ENCODE measurements around the gene ZNF334. TPM values are rescaled to one million over a fixed set of nuclear protein-coding genes. Genes with fewer than 3 reads are reported as not detected.

Gene ZNF334
- total RNA-seq, 1 donor from 2014 or later = 12.0 TPM

DNA sequence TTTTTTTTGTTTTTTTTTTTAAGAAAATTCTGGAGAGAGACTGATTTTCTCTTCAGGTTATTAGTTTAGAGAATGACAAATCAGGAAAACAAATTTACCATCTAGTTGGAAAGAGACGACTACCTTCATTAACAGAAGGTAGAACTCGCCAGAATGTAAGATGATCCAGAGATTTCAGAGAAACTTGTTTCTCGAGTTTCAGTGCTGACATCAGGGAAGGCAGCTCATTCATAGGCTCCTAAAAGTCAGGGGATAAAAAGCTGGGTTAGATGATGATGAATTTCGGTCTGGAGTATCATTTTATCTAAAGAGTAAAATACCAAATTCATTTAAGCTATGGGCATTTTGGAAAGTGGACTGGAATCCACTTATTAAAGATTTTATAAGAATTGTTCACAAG, 27.9 kb downstream of the ZNF334 start:
- DNase-seq (ENCODE audit: low spot score) = peak; percentile 8

DNA sequence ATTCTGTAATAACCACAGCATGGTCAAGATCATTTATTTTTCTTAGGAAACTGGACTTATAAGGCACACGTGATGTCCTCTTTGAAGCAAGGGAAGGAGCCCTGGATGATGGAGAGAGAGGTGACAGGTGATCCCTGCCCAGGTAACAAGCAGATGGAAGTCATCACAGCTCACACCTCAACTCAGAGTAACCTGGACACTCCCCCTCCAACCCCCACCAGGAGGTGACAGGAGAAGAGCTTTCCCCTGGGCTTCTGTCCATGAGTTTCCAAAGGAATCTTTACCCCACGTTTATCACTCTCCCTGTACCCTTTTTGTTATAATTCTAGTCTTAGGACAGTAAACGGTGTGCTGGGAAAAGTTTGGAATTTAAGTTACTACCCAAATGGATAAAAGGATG, 28.4 kb downstream of the ZNF334 start:
- no peak for DNase-seq (ENCODE audit: low spot score)

DNA sequence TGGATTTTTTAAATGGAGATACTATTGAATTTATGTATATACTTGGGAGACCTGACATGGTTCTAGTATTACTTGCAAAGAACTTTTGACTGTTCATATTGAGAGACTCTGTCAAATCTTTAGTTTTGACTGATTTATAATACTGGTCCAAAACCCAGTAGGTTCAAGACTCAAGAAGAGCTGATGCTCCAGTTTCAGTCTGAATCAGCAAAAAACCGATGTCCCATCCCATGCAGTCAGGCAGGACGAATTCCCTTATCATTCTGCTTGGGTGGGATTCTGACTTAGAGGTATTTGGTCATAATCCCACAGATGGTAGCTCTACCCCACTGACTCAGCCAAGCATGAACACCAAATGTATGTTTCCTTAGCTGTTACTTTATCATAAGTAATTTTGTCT, 29.5 kb downstream of the ZNF334 start:
- DNase-seq (ENCODE audit: low spot score) = peak; percentile 13

DNA sequence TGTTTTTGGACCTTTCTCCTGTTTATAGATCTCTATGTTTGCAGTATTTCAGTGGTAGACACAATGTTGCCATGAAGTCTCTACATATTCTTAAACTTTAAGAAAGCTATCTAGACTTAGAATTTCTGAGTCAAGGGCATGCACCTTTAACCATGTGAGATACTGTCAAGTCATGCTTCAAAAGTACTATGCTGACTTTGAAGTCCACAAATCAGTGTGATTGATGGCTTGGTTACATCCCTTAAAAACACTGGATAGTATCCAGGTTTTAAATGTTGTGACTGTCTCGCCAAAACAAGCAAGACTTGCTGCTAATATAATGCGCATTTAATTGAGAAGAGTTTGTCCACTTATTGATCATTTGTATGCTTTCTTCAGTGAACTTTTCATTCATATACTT, 30.5 kb downstream of the ZNF334 start:
- DNase-seq (ENCODE audit: low spot score) = no peak

DNA sequence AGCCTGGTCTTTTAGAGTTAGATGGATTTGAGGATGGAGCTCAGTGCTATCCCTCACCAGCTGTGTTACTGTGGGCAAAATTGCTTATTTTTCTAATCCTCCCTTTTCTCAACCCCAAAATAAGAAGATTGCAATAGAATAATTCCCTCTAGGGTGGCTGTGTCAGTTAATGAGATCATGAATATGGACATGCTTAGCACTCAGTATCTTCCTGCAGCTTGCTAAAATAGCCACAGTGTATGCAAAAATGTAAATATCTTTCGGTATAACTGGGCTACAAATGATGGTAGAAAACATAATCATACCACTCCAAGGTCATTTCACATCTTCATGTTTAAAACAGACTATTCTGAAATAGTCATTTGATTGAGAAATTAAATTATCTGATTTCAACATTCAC, 35.7 kb downstream of the ZNF334 start:
- DNase-seq (ENCODE audit: low spot score) = no peak

DNA sequence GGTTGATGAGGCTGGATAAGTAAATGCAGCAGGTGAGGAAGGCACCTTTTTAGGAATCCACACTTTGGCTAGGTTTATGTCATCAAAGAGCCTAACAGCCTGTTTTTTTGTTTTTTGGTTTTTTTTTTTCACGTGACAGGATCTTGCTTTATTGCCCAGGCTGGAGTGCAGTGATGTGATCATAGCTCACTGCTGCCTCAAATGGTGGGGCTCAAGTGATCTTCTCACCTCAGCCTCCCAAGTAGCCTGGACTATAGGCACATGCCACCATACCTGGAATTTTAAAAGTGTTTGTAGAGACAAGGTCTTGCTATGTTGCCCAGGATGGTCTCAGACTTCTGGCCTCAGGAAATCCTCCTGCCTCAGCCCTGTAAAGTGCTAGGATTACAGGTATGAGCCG, 36.1 kb downstream of the ZNF334 start:
- DNase-seq (ENCODE audit: low spot score) = no peak

DNA sequence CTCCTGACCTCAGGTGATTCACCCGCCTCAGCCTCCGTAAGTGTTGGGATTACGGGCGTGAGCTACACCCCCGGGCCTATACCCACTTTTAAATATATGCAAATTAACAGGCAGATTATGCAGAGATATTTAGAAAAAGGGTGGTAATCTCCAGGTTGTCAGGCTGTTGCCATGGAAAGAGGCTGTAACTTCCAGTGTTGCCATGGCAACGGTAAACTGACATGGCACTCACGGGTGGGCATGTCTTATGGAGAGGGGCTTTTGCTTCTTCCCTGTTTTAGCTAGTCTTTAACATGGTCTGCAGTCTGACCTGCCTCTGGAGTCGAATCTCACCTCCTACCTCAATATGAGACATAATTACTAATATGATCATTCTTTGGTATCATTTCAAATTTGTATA, 44.9 kb downstream of the ZNF334 start:
- DNase-seq (ENCODE audit: low spot score) = no peak

DNA sequence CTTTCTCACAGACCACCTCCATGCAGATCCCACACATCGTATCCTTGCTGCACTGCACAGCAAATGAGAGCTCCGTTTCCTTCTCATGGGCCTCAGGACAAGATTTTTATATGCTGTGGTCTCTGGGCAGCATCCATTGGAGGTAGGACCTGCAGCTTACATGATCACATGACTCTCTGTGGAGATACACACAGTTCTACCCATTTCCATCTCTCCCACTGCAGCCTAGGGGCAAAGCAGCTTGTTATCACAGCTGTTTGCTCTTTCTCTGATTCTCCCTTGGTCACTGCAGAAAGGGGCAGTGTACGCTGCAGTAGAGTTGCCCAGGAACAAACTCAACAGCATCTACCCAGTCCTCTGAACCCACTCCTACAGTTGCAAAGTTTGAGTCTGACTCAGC, 48.9 kb downstream of the ZNF334 start:
- no peak for DNase-seq (ENCODE audit: low spot score)

DNA sequence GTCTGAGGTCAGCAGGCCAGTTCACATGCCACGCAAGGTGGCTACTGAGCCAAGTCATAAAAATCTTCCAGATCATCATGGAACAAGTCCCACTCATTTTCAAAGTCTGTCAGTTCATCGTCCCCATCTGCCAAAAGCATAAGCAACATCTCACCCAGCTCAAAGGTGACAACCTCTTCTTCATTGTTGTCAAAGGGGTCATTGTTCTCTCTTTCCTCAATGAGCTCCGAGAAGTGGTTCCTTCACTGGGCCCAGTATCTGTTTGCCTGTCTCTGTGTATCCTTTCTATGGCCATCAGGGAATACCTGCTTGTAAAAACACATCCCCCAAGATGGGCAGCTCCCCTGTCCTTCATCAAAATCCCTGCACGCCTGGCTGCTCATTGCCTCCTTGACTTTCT, 49.5 kb downstream of the ZNF334 start:
- DNase-seq (ENCODE audit: low spot score) = no peak

DNA sequence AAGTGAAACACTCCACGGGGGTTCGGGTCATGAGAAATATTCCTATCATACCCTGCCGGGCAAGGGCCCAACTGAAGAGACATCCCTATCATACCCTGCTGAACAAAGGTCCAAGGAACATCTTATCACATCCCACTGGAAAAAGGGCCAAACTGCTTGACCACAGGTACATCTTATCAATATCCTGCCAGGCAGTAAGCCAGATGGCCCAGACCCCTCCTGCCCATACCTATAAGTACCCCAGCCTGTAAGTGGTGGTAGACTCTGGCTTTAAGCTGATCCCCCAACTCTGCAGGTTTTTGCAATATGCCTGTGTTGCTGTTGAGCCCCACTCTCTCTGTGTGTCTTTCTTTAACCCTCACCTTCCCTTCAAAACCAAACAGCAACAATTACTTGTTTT, 51.6 kb downstream of the ZNF334 start:
- no peak for DNase-seq (ENCODE audit: low spot score)

DNA sequence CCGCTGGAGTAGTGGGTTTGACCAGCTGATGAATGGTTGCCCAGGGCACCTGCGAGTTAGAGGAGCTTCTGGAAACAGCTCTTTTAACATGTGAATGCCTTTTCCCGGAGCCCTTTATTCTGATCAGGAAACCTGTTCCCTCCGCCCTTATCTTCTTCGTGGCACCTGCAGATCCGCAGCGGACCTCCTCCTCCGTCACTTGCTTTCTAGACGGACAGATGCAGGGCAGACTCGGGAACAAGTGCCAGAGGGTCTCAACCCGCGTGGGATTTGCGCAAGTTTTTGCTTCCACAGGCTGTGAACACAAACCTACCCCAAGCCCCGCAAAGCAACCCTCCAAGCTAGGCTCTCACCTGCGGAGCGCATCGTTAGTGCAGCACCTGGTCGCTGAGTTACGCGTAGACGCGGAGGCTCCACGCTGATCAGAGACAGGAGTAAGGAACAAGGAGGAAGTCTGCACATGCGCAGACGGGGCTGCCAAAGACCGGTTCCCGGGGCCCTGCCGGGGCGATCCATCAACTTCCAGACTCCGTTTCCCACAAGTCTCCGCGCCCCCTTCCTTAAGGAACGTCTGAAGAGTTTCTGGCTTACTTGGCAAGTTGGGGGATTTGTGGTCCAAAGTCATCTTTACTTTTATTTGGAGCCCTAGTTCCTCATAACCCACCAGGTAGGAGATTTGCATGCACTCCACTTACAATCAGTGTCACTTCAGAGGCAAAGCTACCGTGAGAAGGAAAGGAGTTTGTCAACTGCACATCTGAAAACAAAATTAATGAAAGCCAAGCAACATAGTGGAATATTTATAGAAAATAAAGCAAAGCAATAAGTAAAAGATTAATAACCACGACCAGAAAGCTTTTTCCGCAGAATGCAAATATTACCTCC, 54.3 kb downstream of the ZNF334 start:
- DNase-seq (ENCODE audit: low spot score) = peak; percentile 64

DNA sequence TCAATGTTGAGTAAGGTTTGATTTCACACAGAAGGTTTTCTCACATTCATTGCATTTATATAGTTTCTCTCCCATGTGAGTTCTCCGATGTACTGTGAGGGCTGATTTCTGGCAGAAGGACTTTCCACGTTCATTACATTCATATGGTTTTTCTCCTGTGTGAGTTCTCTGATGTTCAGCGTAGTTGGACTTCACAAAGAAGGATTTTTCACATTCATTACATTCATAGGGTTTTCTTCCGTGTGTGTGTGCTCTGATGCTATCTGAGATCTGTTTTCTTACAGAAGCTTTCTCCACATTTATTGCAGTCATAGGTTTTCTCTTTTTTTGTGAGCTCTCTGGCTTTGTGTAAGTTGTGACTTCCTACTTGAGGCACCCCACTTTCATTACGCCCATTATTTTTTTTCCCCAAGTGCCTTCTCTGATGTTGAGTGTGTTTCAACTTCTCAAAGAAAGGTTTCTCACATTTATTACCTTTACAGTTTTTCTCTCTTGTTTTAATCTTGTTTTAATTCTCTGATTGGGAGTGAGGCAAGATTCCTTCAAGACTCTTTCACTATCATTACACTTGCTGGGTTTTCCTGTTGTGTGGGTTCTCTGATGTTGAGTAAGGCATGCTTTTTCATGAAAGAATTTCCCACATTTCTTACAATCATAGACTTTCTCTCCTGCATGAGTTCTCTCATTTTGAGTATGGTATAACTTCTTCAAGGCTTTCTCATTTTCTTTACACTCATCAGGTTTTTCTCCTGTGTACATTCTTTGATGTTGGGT, 56.9 kb downstream of the ZNF334 start:
- DNase-seq (ENCODE audit: low spot score) = no peak

DNA sequence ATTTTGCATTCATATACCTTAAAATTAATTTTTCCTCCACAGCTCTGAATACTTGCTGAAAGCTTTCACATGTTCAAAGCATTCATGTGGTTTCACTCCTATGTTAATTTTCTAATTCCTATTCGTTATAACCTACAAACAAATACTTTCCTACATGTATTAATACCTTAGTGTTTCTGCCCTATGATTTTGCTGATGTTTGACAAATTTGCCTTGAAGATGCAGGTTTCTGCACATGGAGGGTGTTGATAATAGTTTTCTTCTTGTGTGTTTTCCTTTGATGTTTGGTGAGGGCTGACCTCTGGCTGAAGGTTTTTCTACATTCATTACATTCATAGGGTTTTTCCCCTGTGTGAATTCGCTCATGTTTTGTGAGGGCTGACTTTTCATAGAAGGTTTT, 57.6 kb downstream of the ZNF334 start:
- DNase-seq (ENCODE audit: low spot score) = no peak

Other genes starting within 250 kb of the ZNF334 start
- gene CDH22, start 205.1 kb downstream of the ZNF334 start, total RNA-seq (ENCODE audit: insufficient read depth, low replicate concordance) = 0.24 TPM
- 45.7 TPM for gene ELMO2, start 106.9 kb downstream of the ZNF334 start, total RNA-seq (ENCODE audit: insufficient read depth, low replicate concordance)
- 0.24 TPM for gene OCSTAMP, start 37.1 kb upstream of the ZNF334 start, total RNA-seq (ENCODE audit: insufficient read depth, low replicate concordance)
- gene SLC13A3, start 137.9 kb upstream of the ZNF334 start, total RNA-seq (ENCODE audit: insufficient read depth, low replicate concordance) = 12.3 TPM
- gene TP53RK, start 175.9 kb upstream of the ZNF334 start, total RNA-seq (ENCODE audit: insufficient read depth, low replicate concordance) = 14.7 TPM
- gene SLC2A10, start 196.1 kb upstream of the ZNF334 start, total RNA-seq (ENCODE audit: insufficient read depth, low replicate concordance) = 33.5 TPM

All from umbilical cord (tissue), 2 donors.